DMS114 treated with DMSO at 0.1 percent for 48 hours (cell line): ENCODE measurements around the gene PTGES.
"Not testable (repeated sequence)": the region's sequence is repeated elsewhere in the genome, so short reads cannot be mapped to it uniquely, and the experiment has no call there.

Experiments used
- DNase-seq: peaks from one replicate; lab custom pipeline; 2025; ENCODE audit not compliant: unreplicated experiment; lab: John Stamatoyannopoulos, UW

The PTGES gene

DNA sequence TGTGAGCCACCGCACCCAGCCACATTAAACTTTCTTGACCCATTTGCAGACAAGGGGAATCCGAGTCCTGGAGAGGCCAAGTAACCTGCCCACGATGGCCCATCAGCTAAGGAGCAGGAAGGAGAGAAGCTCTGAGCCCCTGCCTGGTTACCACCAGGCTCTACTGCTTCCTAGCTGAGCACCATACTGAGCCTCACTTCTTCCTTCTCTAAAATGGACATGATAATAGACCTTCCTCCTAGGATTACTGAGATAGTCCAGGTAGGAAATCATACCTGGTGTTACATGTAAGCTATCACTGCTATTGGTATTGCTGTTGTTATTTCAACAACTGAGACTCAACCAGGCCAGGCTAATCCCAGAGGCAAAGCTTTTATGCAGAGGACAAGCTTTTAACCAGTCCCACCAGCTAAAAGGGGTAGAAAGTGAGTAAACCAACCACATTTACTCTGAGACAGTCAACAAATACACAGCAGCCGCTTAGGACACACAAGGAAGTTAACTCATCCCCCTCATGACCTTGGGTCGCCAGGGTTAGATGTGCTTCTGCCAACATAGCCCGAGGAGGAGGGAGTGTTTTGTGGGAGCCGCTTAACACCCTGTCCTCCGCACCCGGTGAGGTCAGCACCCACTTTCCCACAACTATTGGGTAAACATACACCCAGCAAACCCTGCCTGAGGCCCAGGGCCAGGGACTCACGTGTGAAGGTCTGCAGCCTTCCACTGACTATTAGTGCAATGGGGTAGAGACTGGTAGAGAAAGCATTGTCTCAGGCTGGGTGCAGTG lies 20.6 kb upstream of the PTGES start:
- DNase-seq: no peak

DNA sequence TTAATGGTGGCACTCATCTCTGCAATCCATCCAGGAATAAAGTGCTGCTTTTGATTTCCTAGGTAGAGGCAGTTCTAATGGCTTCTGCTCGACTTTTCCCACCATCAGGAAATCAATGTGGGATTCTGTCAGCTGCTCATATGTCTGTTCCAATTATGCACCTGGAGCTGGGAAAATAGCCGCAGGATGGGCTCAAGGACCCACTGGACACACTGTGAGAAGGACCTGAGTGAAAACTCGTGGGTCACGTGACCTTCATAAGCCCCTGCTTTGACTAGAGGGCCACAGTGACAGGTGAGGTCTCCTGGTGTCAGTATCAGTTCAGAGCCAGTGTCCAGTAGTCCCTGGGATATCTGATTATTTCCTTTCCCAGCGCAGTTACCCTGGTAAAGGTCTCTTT lies 17.9 kb upstream of the PTGES start:
- DNase-seq: no peak

DNA sequence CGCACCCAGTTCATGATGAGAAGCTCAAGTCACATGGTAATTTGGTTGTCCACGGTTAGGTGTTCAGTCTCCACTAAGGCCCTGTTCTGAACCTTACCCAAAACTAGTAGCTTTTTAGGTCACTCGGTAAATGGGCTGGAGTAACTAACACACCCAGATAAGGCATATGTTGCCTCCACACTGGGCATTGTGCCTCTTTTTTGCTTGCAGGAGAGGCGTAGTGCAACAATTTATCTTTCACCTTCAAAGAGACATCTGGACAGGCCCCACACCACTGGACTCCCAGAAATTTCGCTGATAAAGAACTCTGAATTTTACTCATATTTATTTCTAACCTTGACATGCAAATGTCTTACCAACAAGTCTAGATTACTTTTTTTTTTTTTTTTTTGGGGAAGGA lies 16.8 kb upstream of the PTGES start:
- no peak for DNase-seq

DNA sequence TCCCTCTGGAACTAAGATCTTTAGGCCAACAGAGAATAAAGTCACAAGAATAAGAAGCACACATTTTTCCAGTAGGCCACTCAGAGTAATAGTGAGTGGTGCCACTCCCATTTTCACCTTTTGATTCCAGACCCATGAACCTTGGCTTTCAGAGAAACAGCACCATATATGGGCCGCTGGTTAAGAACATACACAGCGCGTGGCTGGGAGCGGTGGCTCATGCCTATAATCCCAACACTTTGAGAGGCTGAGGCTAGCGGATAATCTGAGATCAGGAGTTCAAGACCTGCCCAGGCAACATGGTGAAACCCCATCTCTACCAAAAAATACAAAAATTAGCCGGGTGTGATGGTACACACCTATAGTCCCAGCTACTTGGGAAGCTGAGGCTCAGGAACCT lies 15.6 kb upstream of the PTGES start:
- no peak for DNase-seq

DNA sequence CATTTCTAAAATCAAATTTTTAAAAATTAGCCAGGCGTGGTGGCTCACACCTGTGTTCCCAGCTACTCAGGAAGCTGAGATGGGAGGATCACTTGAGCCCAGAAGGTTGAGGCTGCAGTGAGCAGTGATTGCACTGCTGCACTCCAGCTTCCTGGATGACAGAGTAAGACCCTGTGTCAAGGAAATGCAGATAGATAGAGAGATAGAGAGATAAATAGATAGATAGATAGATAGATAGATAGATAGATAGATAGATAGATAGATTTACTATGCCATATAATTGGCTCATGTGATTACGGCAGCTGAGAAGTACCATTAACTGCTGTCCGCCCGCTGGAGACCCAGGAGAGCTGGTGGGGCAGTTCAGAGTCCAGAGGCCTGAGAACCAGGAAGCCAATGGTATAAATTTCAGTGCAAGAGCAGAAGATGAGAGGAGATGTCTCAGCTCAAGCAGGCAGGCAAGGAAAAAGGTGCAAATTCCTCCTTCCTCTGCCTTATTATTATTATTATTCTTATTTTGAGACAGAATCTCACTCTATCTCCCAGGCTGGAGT lies 13.0 kb upstream of the PTGES start:
- DNase-seq: no peak

DNA sequence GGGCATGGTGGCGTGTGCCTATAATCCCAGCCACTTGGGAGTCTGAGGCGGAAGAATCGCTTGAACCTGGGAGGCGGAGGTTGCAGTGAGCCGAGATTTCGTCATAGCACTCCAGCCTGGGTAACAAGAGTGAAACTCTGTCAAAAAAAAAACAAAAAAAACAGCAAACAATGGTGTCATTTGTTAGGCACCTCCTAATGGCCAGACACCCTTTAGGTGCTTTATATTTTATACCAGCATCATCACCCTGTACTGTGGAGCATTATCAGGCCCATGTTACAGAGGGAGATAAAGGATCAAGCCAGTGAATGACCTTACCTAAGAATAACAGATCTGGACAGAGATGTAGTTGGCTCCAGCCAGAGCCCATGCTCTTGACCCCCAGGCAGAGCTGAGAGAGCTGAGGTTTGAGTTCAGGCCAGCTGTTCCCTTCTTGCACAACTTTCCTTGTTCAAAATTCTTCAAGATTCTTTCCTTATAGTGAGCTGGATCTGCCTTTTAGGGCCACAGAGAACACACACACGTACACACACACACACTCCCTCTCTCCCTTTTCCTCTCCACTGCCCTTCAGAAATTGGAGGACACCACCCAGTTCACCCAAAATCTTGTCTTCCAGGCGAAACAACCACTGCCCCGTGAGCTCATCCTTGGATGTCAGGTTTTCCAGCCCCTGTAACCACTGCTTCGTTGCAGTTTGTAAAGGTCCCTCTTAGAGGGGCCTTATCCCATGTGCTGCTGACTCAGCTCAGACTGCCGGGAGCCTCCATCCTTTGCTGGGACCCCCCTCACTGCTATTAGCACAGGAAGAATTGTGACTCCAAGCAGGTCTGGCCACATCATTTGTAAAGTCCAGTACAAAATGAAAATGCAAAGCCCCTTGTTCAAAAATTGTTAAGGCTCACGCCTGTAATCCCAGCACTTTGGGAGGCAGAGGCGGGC lies 10.4 kb upstream of the PTGES start:
- no peak for DNase-seq

DNA sequence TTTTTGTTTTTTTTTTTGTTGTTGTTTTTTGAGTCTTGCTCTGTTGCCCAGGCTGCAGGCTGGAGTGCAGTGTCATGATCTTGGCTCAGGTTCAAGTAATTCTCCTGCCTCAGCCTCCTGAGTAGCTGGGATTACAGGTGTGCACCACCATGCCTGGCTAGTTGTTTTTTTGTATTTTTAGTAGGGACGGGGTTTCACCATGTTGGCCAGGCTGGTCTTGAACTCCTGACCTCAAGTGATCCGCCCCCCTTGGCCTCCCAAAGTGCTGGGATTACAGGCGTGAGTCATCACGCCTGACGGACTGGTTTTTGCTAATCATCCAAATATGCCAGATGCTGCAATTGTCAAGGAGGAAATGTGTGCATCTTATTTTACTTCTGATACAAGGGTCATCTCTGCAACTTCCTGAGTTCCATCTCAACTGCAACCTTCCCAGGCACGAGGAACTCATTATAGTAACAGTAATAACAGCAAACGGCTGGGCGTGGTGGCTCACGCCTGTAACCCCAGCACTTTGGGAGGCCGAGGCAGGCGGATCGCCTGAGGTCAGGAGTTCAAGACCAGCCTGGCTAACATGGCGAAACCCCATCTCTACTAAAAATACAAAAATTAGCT lies 9.6 kb upstream of the PTGES start:
- DNase-seq: not testable (repeated sequence)

DNA sequence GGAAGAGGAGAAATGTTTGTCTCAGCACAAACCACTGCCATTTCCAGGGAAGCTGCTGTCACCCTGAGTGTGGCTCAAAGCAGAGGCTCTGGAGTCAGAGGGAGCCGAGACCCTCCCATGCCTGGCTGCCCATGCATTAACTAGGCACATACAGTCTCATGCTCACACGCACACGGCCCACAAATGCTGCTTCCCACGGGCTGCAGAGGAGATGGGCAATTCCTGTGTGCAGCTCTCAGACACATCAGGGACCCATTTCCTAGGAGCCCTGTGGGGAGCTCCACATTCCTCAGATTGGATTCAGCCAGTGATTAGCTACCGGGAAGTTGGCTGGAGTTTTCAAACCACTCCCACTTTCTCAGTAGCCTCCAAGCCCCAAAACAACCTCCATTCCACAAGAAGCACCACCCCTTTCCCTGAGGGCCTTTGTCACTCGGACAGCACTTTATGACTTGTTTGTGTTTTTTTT lies 9.1 kb upstream of the PTGES start:
- no peak for DNase-seq

DNA sequence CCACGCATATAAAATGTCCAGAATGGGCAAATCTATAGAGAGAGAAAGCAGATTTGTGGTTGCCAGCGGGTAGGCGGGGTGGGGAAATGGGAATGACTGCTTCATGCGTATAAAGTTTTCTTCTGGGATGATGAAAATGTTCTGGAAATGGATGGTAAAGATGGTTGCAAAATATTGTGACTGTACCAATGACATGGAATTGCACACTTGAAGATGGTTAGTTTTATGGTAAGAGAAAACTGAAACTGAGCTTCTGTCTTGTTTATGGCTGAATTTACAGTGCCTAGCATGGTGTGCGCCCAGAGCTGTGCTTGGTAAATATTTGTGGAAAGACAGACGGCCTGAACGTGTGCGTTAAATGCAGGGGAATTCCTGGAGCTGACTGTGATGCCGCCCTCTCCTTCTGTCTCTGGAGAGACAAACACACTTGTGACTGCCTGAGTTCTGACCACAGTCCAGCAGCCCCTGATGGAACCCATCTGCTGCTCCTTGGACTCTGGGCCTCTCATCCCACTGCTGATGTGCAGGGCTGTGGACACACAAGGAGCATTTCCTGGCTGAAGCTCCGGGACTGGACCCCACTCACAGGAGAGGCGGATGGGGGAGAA lies 8.6 kb upstream of the PTGES start:
- no peak for DNase-seq

DNA sequence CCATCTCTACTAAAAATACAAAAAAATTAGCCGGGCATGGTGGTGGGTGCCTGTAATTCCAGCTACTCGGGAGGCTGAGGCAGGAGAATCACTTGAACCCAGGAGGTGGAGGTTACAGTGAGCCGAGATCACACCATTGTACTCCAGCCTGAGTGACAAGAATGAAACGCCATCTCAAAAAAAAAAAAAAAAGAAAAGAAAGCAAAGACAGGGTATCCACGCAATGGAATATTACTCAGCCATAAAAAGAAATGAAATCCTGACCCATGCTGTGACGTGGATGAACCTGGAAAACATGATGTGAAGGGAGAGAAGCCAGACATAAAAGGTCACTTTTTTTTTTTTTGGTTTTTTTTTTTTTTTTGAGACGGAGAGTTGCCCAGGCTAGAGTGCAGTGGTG lies 7.9 kb upstream of the PTGES start:
- not testable (repeated sequence) for DNase-seq

DNA sequence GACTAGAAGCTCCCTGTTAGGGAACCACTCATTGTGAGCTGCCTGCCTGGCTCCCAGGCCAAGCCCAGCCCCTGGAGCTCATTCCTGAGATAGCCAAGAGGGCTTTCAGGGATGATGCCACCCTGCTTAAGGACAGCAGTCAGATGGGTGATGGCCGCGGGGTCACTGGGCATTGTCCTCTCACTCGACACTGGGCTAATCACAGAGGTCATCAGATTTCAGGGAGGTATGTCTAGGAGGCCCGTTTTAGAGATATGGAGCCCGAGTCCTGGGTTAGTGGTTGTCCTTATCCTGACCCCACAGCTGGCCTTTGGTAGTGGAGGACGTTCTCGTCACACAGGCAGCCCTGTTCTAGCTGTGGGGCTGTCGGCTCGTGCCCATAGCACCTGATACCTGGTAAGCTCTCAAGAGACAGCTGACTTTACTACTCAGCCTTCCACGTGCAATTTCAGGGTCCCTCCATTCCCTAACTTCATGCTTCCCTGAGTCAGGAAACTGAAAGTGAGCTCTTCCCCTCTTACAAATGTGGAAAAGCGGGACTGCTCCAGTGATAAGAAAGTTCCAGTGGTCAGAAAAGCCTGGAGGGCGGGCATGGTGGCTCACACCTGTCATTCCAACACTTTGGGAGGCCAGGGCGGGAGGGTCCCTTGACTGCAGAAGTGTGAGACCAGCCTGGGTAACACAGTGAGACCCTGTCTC lies 7.1 kb upstream of the PTGES start:
- DNase-seq: no peak

DNA sequence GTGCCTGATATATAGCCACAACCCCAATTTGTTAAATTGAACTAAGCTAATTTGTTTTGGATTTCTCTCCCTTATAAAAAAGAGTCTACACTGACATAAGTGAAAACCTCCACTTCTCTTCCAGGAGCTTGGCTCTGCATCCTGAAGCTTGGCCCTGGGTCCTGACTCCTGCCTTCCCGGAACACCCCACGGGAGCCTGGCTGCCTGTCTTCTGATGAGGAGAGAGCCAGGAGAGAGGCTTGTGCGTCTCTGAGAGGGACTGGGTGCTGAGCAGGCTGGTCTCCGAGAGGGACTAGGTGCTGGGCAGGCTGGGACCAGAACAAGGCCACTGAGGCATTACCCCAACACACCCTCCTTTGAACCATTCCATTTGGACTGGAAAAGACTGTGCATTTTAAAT lies 6.5 kb upstream of the PTGES start:
- DNase-seq: no peak

DNA sequence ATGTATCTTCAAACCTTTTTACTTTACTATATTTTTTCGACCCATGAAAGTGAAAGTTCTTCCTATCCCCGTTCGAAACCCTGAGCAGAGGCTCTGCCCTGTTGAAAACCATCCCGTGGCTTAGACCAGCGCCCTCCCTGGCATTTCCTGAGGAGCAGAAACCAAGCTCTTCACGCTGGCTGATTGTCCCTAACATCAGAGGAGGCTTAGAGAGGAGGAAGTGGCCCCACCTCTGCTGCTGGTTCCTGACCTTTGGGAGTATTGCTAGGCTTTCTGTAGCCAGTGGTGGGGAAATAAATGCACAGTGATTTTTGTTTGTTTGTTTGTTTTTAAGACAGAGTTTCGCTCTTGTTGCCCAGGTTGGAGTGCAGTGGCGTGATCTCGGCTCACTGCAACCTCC lies 4.2 kb upstream of the PTGES start:
- DNase-seq: no peak

DNA sequence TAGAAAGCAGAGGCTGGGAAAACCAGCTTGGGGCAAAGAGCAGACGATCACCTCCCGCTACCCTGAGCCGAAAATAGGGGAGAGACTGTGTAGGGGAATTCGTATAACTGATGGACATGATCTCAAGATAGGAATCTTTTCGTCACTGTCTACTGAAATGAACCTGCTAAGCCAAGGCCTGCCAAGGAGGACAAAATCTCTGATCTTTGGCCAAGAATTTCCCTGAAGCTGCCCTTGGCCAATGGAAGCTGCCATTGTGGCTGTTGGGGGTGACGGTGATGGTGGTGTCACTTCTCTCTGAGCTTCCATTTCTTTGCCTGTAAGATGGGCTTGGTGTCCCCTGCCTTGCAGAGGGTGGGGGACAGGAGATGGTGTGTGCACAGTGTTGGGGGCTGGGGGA lies 3.3 kb upstream of the PTGES start:
- DNase-seq: no peak

DNA sequence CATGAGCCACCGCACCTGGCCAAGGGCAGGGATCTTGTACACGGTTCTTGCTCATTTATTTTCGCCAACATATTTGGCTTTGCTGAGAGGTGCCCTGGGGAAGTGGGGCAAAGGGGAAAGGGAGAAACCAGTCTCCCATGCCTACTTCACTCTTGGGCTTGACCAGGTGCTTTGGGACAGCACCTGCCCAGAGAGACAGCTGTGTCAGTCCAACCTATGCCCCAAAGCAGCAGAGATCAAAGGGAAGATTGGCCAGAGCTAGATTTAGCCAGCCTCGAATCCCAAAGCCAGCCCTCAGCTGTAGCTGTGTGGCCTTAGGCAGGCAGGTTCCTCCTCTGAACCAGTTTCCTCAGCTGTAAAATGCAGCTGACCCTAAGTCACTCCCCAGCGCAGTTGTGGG lies 2.3 kb upstream of the PTGES start:
- DNase-seq: no peak

DNA sequence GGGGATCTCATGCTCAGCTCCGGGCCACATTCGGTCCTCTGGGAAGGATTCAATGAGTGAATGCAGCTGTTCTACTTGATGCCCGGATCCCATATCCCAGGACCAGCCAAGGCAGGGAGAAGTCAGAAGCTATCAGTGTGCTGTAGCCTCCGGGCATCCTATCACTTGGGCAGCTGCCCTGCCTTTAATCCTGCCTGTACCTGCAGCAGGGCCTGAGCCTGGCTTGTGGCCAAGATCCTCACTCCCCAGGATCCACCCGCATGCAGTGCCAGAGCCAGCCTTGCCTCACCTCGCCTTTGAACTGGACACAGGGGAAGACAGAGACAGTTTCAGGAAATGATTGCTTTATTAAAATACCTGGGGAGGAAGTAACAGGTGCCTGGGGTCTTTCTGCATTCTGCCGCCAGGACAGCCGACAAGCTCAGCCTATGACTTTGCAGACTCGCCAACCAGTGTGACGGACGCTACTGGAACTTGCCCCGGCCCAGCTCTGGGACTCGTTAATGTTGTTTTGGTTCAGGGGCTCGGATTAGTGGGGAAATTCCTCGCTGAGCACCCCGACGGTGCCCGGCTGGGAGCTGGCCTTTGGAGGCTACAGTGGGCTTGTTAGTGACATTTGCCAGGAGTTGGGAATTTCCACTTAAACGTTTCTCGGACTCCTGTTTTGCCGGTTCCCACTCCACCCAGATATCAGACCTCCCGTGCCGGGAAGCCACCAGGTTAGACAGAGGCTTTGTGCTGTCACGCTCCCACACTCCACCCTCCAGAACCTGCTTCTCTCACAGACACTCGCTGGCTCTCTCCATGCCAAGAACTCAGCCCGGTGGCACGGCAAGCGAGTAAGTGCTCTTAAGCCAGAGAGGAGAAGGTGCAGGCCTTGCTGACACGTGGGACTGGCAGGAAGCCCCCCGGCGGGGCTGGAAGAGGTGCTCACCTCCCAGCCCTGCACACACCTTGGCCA lies 721 bp downstream of the PTGES start:
- no peak for DNase-seq

DNA sequence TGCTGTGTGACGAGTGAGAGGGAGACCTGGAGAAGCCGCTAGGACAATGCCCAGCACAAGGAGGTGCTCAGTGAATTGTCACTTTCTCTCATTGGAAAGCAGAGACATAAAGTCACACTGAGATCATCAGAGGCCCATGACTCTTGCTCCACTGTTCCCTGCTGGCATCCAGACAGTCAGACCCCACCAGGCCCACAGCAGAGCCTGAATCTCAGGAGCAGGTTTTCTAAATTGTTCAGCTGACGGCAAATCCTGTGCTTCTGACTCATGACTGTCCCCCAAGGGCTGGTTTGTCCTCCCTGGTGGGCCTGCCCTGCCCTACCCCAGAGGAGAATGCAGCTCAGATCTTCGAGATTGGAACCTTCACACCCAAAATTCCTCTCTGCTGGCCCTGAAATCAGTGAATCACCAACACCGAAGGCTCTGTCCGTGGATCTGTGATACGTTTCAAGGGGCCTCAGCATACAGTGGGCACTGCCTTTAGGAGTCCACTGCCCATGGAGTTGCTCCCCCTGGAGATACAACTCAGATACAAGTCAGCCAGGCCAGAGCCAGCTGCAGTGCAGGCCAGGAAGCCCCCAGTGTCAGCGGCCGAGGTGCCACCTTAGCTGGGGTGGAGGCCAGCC lies 2.7 kb downstream of the PTGES start:
- no peak for DNase-seq

DNA sequence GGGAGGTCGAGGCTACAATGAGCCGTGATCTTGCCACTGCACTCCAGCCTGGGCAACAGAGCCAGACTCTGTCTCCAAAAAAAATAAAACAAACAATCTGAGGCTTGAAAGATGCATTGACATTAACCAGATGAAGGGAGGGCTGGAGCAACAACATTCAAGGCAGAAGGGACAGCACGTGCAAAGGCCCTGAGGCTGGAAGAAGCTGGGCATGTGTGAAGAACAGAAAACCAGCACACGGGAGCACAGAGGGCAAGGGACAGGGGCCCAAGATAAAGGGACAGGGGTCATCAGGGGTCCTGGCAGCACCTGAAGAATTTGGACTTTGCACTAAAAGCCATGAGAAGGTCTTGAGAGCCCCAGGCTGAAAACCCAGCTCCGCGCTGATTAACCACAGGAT lies 3.3 kb downstream of the PTGES start:
- DNase-seq: no peak

DNA sequence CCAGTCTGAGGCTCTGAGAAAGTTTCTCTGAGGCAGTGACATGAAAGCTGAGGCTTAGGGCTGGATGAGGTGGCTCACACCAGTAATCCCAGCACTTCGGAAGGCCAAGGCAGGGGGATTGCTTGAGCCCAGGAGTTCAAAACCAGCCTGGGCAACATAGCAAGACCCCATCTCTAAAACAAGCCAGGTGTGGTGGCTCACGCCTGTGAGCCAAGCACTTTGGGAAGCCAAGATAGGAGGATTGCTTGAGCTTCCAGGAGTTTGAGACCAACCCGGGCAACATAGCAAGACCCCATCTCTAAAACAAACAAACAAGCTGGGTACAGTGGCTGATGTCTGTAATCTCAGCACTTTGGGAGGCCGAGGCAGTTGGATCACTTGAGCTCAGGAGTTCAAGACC lies 3.8 kb downstream of the PTGES start:
- not testable (repeated sequence) for DNase-seq
